Retina (tissue), 1 donor: Measurements from ENCODE around the gene FPR2.
A peak's percentile ranks its signal among the peaks of the same experiment; 100 is the strongest.
"Not testable (repeated sequence)": the region's sequence is repeated elsewhere in the genome, so short reads cannot be mapped to it uniquely, and the experiment has no call there.

Experiments
- DNase-seq: peaks from one replicate; pipeline ENCODE4 v3.0.0-alpha.2; 2016

The FPR2 gene, protein sequence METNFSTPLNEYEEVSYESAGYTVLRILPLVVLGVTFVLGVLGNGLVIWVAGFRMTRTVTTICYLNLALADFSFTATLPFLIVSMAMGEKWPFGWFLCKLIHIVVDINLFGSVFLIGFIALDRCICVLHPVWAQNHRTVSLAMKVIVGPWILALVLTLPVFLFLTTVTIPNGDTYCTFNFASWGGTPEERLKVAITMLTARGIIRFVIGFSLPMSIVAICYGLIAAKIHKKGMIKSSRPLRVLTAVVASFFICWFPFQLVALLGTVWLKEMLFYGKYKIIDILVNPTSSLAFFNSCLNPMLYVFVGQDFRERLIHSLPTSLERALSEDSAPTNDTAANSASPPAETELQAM

DNA sequence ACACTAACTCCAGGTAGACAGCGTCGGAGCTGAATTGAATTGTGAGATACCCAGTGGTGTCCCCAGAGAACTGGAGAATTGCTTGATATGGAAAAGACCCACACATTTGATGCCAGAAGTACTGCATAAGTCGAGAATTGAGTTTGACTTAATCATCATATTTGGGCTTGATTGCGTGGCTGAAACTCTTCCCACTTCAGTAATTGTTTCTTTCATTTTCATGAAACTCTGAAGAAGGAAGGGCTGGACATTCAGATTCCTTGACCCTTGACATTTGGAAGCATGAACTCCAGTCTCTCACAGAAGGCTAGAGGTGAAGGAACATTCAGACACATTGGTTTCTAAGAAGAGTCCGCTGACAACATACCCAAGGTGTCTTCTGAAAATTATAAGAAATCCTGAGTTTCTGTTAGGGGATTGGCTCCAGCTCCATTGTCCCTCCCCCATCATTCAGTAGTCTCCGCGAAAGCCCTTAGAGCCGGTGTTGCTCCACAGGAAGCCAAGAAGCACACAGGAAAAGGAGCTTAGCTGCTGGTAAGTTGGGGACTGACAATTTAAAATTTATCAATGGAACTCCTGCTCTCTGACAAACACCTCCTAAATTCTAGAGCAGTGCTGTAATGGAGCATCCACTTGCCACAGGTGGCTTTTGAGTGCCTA is at the start of gene FPR2:
TSS of gene FPR2 (plus strand) at position 484 of the 660 bp plus-strand sequence. CDS start 7,479 bp downstream, outside the sequence.
- no peak for DNase-seq

DNA sequence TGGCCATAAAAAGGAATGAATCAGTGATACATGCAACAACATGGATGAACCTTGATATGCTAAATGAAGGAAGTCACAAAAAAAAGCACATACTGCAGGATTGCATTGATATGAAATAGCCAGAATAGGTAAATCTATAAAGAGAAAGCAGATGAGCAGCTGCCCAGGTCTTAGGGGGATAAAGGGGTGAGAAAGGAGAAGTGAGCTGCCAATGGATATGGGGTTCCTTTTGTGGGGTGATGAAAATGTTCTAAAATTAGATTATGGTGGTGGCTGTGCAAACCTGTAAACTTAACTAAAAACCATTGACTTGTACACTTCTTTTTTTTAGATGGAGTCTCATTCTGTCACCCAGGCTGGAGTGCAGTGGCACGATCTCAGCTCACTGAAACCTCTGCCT is 49.3 kb upstream of the FPR2 start:
- DNase-seq, result no peak

DNA sequence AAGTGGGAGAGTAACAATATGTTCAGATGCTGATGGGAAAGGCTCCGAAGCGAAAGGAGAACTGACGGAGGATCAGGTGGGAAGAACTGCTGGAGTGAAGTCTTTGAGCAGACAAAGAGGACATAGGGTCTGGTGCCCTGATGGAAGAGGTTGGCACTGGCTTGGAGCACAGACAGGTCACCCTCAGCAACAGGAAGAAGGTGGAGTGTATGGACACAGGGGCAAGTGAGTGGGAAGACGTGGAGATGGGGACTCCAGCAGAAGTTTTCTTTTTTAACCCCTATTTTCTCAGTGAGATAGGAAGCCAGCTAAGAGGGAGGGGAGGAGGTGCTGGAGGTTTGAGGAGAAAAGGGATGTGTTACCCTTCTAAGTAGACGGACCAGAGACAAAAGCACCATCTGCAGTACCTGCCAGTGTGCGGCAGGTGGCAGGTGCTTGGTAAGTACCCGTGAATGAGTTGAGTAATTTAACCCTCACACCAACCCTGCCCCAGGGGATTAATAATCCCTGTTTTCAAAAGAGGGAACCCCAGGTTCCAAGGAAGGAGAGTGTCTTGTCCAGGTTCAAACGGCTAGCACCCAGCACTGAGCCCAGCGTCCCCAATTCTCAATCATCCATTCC is 48.4 kb upstream of the FPR2 start:
- DNase-seq, result no peak

DNA sequence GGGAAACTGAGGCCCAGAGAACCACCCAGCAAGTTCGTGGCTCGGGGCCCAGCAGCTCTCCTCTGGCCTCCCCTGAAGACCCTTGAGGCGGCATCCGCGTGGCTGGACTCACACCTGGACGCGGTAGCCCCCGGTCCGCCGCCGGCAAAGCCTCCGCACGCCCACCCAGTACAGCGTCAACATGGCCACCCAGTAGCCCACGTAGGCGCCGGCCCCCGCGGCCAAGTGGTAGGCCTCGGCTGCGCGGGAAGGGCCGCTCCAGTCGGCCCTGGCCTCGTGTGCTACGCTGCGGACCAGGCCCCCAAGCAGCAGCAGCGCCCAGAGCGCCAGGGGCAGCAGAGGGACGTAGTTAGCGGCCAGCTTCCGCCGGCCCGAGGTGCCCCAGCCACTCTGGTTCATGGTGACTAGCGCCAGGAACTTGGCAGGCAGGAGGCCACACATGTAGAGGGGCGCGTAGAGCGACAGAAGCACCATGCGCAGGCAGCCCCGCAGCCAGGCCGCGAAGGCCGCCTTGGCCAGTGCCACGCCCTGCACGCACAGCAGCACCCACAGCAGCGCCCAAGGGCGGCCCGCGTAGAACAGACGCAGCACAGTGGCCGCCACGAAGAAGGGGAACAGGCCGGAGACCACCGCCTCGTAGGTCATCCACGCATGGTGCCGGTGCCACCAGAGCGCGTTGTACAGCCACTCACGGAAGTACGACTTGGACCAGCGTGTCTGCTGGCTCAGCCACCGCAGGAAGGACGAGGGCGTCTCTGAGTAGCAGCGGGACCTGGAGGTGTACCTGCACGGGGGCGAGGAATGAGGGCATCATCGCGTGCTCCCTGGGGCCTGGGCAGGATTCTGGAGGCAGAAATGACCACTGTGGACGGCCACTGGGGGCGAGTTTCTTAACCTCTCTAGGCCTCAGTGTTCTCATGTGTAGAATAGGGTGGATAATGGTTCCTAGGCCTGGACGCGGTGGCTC is 47.4 kb upstream of the FPR2 start:
- DNase-seq, result no peak

DNA sequence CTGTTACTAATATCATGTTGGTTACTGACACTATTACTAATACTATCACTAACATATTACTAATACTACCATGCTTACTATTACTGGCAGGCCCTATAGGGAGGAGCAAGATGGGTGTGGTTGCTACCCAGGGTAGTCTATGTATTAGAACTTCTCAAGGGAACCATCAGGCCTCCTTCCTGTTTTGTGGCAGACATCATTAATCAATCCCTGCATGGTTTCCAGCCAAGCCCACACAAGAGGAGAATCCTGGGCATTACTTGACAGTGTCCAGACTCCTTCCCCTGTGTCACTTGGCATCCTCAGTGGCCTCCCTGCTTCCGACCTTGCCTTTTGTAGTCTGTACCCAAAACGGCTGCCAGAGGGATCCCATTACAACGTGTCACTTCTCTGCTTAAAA is 46.1 kb upstream of the FPR2 start:
- no peak for DNase-seq

DNA sequence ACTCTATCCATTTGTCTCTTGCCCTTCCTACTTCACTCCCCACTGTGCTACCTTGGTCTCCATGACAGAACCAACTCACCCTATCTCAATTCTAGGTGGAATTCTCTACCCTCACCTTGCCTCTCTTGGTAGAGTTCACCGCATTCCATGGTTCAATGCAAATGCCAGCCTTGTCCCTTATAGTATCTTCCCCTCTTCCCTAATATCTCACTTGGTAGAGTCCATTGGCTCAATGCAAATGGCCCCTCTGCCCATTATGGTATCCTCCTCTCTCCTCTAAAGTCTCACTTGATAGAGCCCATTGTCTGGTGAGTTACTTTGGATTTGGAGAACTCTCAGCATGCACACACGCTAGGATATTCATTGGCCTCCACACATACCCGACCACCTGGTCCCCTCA is 45.1 kb upstream of the FPR2 start:
- no peak for DNase-seq

DNA sequence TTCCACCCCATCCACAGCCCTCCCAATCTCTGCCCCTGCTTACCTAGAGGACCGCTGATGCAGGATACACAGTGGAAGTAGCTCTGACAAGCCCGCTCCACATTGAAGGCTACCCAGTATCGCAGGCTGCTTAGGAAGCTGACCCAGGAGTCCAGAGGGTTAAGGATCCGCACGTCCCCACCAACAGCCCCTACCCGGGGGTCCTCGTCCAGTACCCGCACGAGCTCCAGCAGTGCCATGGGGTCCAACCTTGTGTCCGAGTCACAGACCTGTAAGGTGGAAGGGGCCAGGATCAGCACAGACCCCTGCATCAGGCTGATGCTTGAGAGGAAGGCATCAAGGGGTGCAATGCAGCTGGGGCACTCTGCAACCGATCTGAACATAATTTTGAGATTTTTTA is 44.1 kb upstream of the FPR2 start:
- DNase-seq, result no peak

DNA sequence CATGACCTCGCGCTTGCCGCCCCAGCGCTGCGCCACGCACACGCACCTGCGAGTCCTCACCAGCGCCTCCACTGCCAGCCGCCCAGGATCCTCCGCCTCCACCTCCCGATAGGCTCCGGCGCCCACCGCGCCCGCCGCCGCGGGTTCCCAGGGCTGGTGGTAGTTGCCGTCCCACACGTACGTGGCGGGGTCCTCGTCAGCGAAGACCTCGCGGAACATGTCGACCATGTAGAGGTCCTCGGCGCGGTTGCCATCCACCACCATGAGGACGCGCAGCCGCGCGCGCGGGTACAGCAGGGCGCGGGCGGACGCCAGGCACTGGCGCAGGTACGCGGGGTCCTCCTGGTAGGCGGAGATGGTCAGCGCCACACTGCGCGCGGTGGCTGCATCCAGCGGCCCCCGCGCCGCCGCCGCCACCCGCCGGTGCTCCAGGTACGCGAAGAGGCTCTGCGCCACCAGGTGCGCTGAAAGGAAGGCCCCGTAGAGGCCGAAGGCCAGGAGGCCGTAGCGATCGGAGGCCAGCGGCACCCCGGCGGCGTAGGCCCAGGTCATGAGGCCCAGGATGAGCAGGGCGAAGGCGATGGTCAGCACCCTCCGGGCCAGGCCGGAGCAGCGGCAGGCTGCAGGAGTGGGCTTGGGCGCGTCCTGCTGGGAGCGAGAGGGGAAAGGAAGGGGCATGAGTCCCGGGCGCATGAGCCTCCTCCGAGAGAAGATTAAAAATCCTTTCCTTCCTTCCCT is 41.6 kb upstream of the FPR2 start:
- peak; percentile 77 for DNase-seq

DNA sequence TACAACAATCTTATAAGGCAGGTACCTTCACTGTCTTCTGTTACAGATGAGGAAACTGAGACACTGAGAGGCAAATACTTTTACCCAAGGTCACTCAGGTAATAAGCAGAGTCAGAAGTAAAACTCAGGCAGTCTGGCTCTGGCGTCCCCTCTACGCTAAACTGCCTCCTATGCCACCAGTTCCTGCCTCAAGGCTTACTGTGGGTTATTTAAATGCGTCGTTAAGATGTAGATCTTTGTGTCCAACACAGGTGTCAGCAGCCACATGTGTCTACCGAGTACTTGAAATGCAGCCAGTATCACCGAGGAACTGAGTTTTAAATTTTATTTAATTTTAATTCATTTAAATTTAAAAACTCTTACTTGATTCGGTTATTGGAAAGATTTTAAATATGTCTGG is 39.1 kb upstream of the FPR2 start:
- DNase-seq, result no peak

DNA sequence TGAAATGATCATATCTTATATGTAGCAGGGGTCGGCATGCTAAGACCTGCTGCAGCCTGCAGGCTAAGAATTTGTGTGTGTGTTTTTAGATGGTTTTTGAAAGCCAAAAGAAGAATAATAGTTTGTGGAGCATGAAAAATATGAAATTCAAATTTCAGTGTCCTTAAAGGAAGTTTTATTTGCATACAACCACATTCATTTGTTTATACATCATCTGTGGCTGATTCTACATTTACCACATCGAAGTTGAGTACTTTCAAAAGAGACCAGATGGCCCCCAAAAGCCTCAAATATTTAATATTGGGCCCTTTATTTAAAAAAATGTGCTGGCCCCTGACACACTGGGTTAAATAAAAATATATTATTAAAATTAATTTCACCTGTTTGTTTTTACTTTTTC is 38.5 kb upstream of the FPR2 start:
- DNase-seq, result no peak

DNA sequence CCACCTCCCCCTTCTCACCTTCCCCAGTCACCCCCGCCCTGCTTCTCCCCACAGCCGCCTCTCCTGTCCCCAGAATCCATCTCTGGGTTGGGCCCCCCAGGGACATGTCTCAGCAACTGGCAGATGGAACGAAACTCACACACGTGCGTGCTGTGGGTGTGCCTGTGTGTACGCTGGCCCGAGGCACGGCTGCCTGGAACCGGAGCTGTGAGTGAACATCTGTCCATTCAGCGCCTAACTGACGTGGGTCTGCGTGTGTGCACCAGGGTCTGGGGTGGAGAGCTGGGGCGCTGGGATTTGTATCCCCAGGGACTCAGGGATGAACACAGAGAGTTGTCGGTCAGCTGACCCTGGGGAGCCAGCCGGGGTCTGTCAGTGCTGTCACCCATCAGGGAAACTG is 36.4 kb upstream of the FPR2 start:
- DNase-seq, result no peak

DNA sequence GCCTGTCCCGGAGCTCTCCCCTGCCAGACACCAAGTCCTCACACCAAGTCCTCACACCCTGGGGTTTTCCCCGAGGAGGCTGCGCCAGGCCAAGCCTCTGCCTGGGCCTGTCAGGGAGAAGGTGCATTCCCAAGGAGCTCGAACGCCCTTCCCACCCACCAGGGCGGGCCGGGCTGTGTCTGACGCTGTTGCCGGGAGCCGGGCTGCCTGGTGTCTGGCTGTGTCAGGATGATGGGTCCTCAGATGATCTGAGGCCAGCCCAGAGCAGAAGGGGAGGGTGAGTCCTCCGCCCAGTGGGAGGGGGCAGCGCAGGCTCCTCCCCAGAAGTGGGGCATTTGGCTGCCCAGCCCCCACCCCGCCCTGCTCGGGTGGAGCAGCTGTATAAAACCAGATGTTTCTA is 34.9 kb upstream of the FPR2 start:
- DNase-seq, result no peak

DNA sequence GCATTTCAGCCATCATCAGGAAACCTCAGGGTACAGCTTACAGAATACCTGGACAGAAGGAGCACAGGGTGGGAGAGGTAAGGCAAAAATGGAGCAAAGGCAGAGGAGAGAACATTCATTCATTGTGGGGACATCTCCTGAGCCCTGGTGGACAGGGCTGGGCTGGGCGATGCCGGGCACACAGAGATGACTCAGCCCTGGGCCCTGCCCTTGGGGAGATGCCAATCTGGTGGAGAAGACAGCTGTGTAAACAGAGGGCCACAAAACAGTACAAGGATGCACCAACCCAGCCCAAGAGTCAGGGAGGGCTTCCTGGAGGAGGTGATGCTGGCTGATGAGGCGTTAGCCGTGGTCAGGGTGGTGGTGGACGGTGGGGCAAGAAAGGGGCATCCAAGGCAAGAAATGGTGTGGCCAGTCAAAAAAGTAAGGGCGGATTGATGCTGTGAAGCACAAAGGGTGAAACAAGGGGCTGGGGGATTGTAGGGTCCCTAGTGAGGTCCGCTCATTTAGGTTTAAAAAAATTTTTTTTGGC is 33.6 kb upstream of the FPR2 start:
- DNase-seq, result no peak

DNA sequence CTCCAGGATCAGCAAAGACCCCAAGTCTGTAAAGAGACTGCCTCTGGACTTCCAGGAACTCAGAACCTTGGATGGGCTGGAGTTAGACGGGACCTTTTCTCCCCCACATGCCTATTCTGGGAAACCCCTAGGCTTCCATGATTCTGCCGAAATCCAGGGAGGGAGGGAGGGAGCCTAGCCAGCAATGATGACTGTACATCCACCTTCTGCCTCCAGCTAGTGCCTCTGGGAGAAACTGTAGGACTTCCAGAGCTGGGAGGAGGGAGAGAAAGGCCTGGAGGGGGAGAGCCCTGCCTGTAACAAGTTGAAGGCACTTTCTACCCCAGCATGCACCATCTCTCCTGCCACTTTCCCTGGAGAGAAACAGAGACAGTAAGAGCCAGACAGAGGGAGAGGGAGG is 31.2 kb upstream of the FPR2 start:
- DNase-seq, result no peak

DNA sequence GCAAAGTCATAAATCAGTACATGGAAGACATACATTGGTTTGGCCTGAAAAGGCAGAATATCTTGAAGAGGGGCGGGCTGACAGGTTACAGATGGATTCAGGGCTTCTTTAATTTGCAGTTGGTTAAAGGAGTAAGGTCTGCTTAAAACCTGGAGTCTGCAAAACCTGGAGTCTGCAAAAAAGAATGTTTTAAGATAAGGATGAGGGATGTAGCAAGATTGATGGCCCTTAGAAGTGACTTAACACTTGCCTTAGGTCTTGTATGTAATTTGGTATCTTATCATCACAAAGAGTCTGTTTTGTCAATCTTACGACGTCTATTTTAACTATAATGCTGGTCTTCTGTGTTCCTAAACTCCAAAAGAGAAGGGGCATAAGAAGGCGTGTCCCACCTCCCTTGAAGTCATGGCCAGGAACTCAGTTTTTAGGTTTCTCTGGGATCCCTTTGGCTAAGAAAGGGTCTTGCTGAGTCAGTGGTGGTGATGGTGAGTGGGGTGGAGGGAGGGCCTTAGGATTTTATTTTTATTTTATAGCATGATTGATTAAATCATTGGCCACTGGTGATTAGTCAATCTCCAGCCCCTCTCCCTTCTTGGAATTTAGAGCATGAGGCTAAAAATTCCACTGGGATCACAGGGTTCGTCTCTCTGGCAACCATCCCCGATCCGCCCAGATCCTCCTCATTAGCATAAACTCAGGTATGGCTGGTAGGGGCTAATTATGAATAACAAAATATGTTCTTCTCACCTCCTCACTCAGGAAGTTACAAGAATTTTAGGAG is 27.0 kb upstream of the FPR2 start:
- DNase-seq, result no peak

DNA sequence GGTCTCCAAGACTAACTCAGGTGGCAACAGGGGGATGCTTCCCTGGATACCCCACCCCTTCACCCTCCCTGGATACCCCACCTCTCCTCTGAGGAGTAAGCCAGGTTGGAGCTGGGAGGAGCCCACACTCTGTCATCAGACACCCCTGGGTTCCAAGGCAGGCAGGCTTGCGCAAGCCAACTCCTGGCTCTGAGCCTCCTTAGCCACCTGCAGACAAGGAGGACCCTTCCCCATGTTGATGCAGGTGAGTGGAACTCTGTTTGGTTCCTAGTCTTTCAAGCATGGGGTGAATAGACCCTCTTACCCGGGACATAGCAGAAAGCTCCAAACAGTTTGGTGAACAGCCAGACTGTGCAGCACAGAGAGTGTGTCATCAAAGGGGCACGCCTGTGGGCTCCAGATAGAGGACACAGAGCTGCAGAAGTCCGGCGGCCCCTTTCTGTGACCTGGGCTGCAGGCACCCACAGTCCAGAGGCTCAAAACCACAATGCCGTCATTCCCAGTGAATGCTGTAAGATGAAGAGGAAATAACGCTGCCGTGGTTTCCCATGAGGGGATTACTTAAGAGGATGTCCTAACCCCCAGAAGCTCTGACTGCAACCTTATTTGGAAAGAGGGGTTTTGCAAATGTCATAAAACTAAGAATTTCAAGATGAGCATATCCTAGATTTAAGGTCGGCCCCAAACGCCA is 25.1 kb upstream of the FPR2 start:
- no peak for DNase-seq

DNA sequence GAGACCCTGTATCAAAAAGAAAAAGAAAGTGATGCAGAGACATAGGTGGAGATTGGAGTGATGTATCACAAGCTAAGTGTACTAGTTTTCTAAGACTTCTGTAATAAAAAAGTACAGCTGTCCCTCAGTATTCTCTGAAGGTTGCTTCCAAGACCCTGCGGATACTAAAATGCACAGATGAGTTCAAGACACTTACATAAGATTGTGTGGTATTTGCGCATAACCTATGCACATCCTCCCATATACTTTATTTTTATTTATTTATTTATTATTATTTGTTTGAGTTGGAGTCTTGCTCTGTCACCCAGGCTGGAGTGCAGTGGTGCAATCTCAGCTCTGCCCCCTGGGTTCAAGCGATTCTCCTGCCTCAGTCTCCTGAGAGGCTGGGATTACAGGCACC is 23.6 kb upstream of the FPR2 start:
- DNase-seq, result no peak

DNA sequence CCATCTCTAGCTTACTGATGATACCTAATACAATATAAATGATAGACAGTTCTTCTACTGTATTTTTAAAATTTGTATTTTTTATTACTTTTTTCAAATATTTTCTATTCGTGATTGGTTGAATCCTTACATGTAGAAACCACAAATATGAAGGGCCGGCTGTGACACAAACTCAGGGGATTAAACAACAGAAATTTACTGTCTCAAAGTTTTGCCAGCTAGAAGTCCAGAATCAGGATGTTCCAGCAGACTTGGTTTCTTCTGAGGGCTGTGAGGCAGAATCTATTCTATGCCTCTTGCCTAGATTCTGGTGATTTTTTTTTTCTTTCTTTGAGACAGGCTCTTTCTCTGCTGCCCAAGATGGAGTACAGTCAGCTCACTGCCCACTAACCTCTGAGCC is 23.1 kb upstream of the FPR2 start:
- no peak for DNase-seq

DNA sequence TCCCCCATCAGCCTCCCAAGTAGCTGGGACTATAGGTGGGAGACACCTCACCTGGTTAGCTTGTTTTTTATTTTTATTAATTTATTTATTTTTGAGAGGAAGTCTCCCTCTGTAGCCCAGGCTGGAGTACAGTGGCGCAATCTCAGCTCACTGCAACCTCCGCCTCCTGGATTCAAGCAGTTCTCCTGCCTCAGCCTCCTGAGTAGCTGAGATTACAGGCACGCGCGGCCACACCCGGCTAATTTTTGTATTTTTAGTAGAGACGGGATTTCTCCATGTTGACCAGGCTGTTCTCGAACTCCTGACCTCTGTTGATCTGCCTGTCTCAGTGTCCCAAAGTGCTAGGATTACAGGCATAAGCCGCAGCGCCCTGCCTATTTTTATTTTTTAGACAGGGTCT is 22.5 kb upstream of the FPR2 start:
- DNase-seq, result not testable (repeated sequence)

DNA sequence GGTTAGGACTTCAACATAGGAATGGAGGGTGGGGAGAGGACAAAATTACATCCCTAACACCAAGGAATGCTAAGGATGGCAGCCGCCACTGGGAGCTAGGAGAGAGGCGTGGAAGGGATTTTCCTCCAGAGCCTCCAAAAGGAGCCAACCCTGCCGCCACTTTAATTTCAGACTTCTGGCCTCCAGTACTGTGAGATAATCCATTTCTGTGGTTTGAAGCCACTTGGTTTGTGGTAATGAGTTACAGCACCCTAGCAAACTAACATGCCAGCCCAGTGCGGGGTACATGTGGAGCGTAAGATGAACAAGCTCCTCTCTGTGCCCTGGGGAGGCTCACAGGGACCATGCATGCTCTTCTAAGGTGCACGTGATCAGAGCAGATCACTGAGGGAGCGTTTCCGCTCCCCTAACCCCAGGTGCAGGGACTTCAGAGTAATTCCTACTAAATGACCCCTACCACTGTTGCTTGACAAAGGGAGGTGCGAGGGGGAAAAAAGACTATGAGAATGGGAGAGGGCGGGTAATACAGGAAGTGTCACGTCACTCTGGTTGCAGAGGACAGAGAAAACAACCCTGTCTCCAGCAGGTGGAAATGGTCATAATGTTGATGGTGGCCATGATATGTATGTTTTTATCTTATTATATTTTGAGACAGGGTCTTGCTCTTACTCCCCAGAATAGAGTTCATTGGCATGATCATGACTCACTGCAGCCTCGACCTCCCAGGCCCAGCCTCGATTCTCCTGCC is 21.3 kb upstream of the FPR2 start:
- no peak for DNase-seq
